HG02973 (cell line): ENCODE data around the gene CYP2U1.
"Not testable (repeated sequence)": the region's sequence is repeated elsewhere in the genome, so short reads cannot be mapped to it uniquely, and the experiment has no call there.

Source experiments
- ATAC-seq: cut with Tn5 transposase; IDR thresholded peaks from one replicate; pipeline ENCODE4 v1.9.1; 2021; ENCODE audit warnings: moderate library complexity; ENCODE audit not compliant: unreplicated experiment

CYP2U1 gene

GRCh38 chr4:107917500-107917899 is 13.8 kb upstream of the CYP2U1 start:
- no peak for ATAC-seq

- no peak for ATAC-seq
These were observed 8.6 kb upstream of the CYP2U1 start for GRCh38 chr4:107922486-107923473.

- not testable (repeated sequence) for ATAC-seq
These were observed 5.6 kb upstream of the CYP2U1 start for GRCh38 chr4:107925713-107926112.

- ATAC-seq, result not testable (repeated sequence)
These were observed 4.5 kb upstream of the CYP2U1 start for GRCh38 chr4:107926875-107927274.

- ATAC-seq, result no peak
These were observed 499 bp downstream of the CYP2U1 start for GRCh38 chr4:107931775-107932321.

- ATAC-seq, result no peak
These were observed 3.9 kb downstream of the CYP2U1 start for GRCh38 chr4:107935246-107935645.

- ATAC-seq, result no peak
These were observed 5.7 kb downstream of the CYP2U1 start for GRCh38 chr4:107937040-107937439.

GRCh38 chr4:107939307-107939706 is 8.0 kb downstream of the CYP2U1 start:
- ATAC-seq, result no peak

- no peak for ATAC-seq
These were observed 14.5 kb downstream of the CYP2U1 start for GRCh38 chr4:107945809-107946208.

- no peak for ATAC-seq
These were observed 19.6 kb downstream of the CYP2U1 start for GRCh38 chr4:107950746-107951540.

GRCh38 chr4:107951551-107951950 is 20.2 kb downstream of the CYP2U1 start:
- no peak for ATAC-seq

GRCh38 chr4:107956011-107956410 is 24.7 kb downstream of the CYP2U1 start:
- no peak for ATAC-seq

- no peak for ATAC-seq
These were observed 35.6 kb downstream of the CYP2U1 start for GRCh38 chr4:107966903-107967302.

- ATAC-seq, result not testable (repeated sequence)
These were observed 36.2 kb downstream of the CYP2U1 start for GRCh38 chr4:107967519-107967918.

- ATAC-seq, result not testable (repeated sequence)
These were observed 36.6 kb downstream of the CYP2U1 start for GRCh38 chr4:107967921-107968320.

GRCh38 chr4:107970063-107970798 is 38.9 kb downstream of the CYP2U1 start:
- ATAC-seq, result no peak

- no peak for ATAC-seq
These were observed 41.3 kb downstream of the CYP2U1 start for GRCh38 chr4:107972605-107973004.

GRCh38 chr4:107974523-107974922 is 43.2 kb downstream of the CYP2U1 start:
- no peak for ATAC-seq

- no peak for ATAC-seq
These were observed 46.1 kb downstream of the CYP2U1 start for GRCh38 chr4:107977482-107977881.

- no peak for ATAC-seq
These were observed 46.8 kb downstream of the CYP2U1 start for GRCh38 chr4:107977966-107978705.
